Left hindlimb (tissue), 1 donor: ENCODE results near the gene NOCT.
"Not testable (repeated sequence)": the region's sequence is repeated elsewhere in the genome, so short reads cannot be mapped to it uniquely, and the experiment has no call there.

Experiments
- DNase-seq: peaks from one replicate; pipeline ENCODE4 v3.0.0-alpha.2; 2018

Gene NOCT

GRCh38 chr4:139011225-139011950 is 4.2 kb upstream of the NOCT start:
- no peak for DNase-seq

GRCh38 chr4:139014371-139015268 is 961 bp upstream of the NOCT start:
- DNase-seq, result no peak

GRCh38 chr4:139015948-139016471 is 429 bp downstream of the NOCT start:
- no peak for DNase-seq

GRCh38 chr4:139017861-139018260 is 2.3 kb downstream of the NOCT start:
- DNase-seq, result no peak

- no peak for DNase-seq
Observed at GRCh38 chr4:139018501-139018900, 2.9 kb downstream of the NOCT start.

GRCh38 chr4:139018971-139019758 is 3.6 kb downstream of the NOCT start:
- DNase-seq, result no peak

- no peak for DNase-seq
Observed at GRCh38 chr4:139020384-139020783, 4.8 kb downstream of the NOCT start.

GRCh38 chr4:139021071-139021470 is 5.5 kb downstream of the NOCT start:
- not testable (repeated sequence) for DNase-seq

GRCh38 chr4:139022835-139023234 is 7.3 kb downstream of the NOCT start:
- DNase-seq, result no peak

GRCh38 chr4:139024686-139025085 is 9.1 kb downstream of the NOCT start:
- DNase-seq, result no peak

GRCh38 chr4:139025841-139026240 is 10.3 kb downstream of the NOCT start:
- no peak for DNase-seq

- DNase-seq, result no peak
Observed at GRCh38 chr4:139027776-139028175, 12.2 kb downstream of the NOCT start.

- DNase-seq, result no peak
Observed at GRCh38 chr4:139028191-139028661, 12.6 kb downstream of the NOCT start.

- not testable (repeated sequence) for DNase-seq
Observed at GRCh38 chr4:139029866-139030363, 14.3 kb downstream of the NOCT start.

GRCh38 chr4:139030614-139031235 is 15.1 kb downstream of the NOCT start:
- peak; percentile 70 for DNase-seq

- no peak for DNase-seq
Observed at GRCh38 chr4:139035650-139036049, 20.1 kb downstream of the NOCT start.

GRCh38 chr4:139036885-139037284 is 21.3 kb downstream of the NOCT start:
- no peak for DNase-seq

- no peak for DNase-seq
Observed at GRCh38 chr4:139038874-139039443, 23.4 kb downstream of the NOCT start.

- no peak for DNase-seq
Observed at GRCh38 chr4:139042981-139043460, 27.4 kb downstream of the NOCT start.

GRCh38 chr4:139044291-139044690 is 28.7 kb downstream of the NOCT start:
- no peak for DNase-seq

GRCh38 chr4:139048026-139048425 is 32.4 kb downstream of the NOCT start:
- no peak for DNase-seq

- no peak for DNase-seq
Observed at GRCh38 chr4:139050446-139050845, 34.9 kb downstream of the NOCT start.
